ENCODE measurements around the gene WHRN. TPM values are rescaled to one million over a fixed set of nuclear protein-coding genes. Genes with fewer than 3 reads are reported as not detected.

Gene WHRN
- total RNA-seq, result 2.3 and 2.7 TPM in 2 replicates

GRCh38 chr9:114505187-114506081 lies at the start of gene WHRN:
WHRN (minus strand) TSS chr9:114505473; CDS start chr9:114504801, 672 bp downstream.

DNA sequence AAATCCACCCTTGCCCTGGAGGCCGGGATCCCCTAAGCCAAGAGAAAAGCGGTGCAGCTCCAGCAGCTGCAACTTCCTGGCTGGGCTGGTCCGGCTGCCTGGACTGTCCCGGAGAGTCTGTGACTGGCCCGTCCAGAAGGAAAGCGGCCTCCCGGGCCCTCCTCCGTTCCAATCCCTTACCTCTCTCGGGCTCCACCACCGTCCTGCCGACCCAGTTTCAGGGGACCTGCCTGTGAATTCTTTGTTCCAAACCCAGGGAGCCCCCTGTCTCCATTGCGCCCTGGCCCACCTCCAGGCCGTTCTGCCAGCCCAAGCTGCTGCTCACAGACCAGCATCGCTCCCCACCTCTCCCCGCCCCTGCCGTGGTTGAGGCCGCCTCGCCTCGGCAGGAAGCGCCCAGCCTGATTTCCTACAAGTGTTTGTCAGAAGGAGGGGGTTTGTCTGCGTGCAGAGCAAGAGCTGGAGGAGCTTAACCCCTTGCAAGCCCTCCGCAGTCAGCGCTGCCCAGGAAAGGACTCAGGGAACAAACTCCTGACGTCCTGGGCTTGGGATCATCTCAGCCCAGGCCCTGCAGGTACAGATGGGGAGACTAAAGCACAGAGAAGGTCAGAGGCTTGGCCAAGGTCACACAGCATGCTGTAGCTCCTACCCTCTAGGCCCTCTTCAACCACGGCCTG lies 117.5 kb downstream of the WHRN start, which contains the start of gene AKNA:
Gene AKNA (minus strand): TSS at position 303 of the 677 bp plus-strand sequence. CDS start 6,649 bp downstream, outside the sequence.

Other genes with a start within 250 kb of the WHRN start
- not detected in 2 replicates for gene ORM1, start 182.4 kb downstream of the WHRN start, total RNA-seq
- gene ORM2, start 175.6 kb downstream of the WHRN start, total RNA-seq, result not detected in 2 replicates
- 6.3 and 7.7 TPM in 2 replicates for gene AKNA, start 117.5 kb downstream of the WHRN start, total RNA-seq
- 123 and 203 TPM in 2 replicates for gene ATP6V1G1, start 82.3 kb upstream of the WHRN start, total RNA-seq
- gene TMEM268, start 105.8 kb upstream of the WHRN start, total RNA-seq, result 5.5 and 10.7 TPM in 2 replicates
- not detected in 2 replicates for gene TEX53, start 152.3 kb upstream of the WHRN start, total RNA-seq
- gene TEX48, start 176.7 kb upstream of the WHRN start, total RNA-seq, result not detected in 2 replicates

Data from smooth muscle cell of the umbilical artery (primary cell).